ENCODE results near the gene METTL6. TPM values are rescaled to one million over a fixed set of nuclear protein-coding genes. Genes with fewer than 3 reads are reported as not detected.

Gene METTL6
- 10 to 100 TPM in 4 of 5 experiments, 1 to 10 TPM in 1; 7.9 to 23.0 (median 18.3) TPM for total RNA-seq
- 10 to 100 TPM; 10.8 to 18.4 TPM for polyA plus RNA-seq
- 12.8 reads per million, percentile 41 among the genes with 10 or more reads in this experiment for total RNA-seq

- ATAC-seq, result peak; percentile 89
- Histone ChIP-seq H3K4me1 (ENCODE audit: control insufficient read depth in 2 of 2, insufficient read depth in 2 of 2, low read length in 2 of 2) (peaks cover 18 to 23% of the 10 kb centered on the region in 2 donors), H3K27ac (ENCODE audit: low read depth, low read length) (peak within 1 kb of the TSS; percentile 91), H3K4me3 (ENCODE audit: low read length) (peak within 1 kb of the TSS; percentile 81), H3K27me3 (ENCODE audit: control insufficient read depth in 2 of 2, insufficient read depth in 2 of 2, low read length in 2 of 2) (no peaks in the 10 kb centered on the region), H3K9me3 (ENCODE audit: control insufficient read depth in 2 of 3, low read length in 3 of 3) (no peaks in the 10 kb centered on the region), H3K36me3 (ENCODE audit: control insufficient read depth in 2 of 3, insufficient read depth in 3 of 3, low read length in 3 of 3) (peaks cover 5 to 35% (median 5%) of the 10 kb centered on the region in 3 experiments)
- peak; percentile 71 to 85 (median 84) for DNase-seq
- Mint-ChIP-seq H3K4me1 (peaks cover 47 to 82% (median 62%) of the 10 kb centered on the region in 7 donors), H3K9me3 (no peaks in the 10 kb centered on the region), H3K36me3 (peaks cover 8 to 39% (median 18%) of the 10 kb centered on the region in 5 donors), H3K27me3 (no peaks in the 10 kb centered on the region), H3K4me3 (peak within 1 kb of the TSS; percentile 91 to 100 (median 98)), H3K27ac (peak within 1 kb of the TSS; percentile 86 to 99 (median 94))
- intact Hi-C loops (cut with micrococcal nuclease), result loop anchor here (1.0 to 10.0 kb wide), 13 partner anchors 49 to 837 kb away; partner anchors contain the start of genes BTD (in 2 of the 2), CAPN7 (in 2 of the 2), HACL1 (in 2 of the 2) and RBSN (in 2 of the 2)
- CTCF ChIA-PET, result interaction anchor here (1.3 kb wide), 1 partner anchor 159 kb away, joined by 4 read pairs; no protein-coding TSS in a partner anchor
- POLR2A ChIA-PET, result interaction anchor here (0.6 kb wide), 1 partner anchor 14 kb away, joined by 4 read pairs; no protein-coding TSS in a partner anchor
Observed at GRCh38 chr3:15427182-15427880, at the start of gene METTL6, which contains the start of gene EAF1. Gene METTL6, minus strand, starts transcription at chr3:15427544. Its CDS starts 1,033 bp downstream, at chr3:15426511. Gene EAF1, plus strand, starts transcription at chr3:15427598. Its CDS starts 182 bp downstream, at chr3:15427780.

DNA sequence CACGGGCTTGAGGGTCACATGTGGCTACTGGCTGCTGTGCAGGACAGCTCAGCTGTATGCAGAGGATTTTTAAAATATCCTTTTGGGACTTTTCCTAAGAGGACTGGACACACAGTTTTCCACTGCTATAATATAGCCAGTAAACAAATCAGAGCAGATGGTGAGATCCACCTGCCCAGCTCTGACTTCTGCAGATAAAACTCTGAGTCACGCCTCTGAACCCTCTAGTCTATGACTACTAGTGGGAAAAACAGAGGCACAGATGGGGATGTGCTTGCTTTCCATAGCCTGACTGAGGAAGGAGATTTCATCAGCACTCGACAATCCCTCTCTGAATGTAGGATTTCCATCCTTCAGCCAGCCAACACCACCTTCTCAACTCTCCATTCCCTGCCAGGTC, 49.0 kb upstream of the METTL6 start:
- Mint-ChIP-seq H3K4me3 (no peak overlapping the region), H3K27ac (no peak overlapping the region), H3K36me3 (peaks cover 0 to 3% (median 0%) of the 10 kb centered on the region in 5 donors), H3K9me3 (peaks cover 0 to 4% (median 0%) of the 10 kb centered on the region in 11 donors), H3K4me1 (peaks cover 0 to 3% (median 0%) of the 10 kb centered on the region in 7 donors), H3K27me3 (peaks cover 0 to 12% (median 0%) of the 10 kb centered on the region in 5 donors)
- CTCF ChIA-PET, result no interaction called here
- H3K4me3 ChIP-seq (ENCODE audit: low read length), result no peak overlapping the region
- DNase-seq (no peak), ATAC-seq (no peak)
- POLR2A ChIA-PET, result no interaction called here
- H3K9me3 ChIP-seq (ENCODE audit: control insufficient read depth in 2 of 3, low read length in 3 of 3), result no peaks in the 10 kb centered on the region
- no peaks in the 10 kb centered on the region for H3K27me3 ChIP-seq (ENCODE audit: control insufficient read depth in 2 of 2, insufficient read depth in 2 of 2, low read length in 2 of 2)
- no peaks in the 10 kb centered on the region for H3K4me1 ChIP-seq (ENCODE audit: control insufficient read depth in 2 of 2, insufficient read depth in 2 of 2, low read length in 2 of 2)
- intact Hi-C loops (cut with micrococcal nuclease), result no loop called here
- no peak overlapping the region for H3K27ac ChIP-seq (ENCODE audit: low read depth, low read length)
- no peaks in the 10 kb centered on the region for H3K36me3 ChIP-seq (ENCODE audit: control insufficient read depth in 2 of 3, insufficient read depth in 3 of 3, low read length in 3 of 3)

DNA sequence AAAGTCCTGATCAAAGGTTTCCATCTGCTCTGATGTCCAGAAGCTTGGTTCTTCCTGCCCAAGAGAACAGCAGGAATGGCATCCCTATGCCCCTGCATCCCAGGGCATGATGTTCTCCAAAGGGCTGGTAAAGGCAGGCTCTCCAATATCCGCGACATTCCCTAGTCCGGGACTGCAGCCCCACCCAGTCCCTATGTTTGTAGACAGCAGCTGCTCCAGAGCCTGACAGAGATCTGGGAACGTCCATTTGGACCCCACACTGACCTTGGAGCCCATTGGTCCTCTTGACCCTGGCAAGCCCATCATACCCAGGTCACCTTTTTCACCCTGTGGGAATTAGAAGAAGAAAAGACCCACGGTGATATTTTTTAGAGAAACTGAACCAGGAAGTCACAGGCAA, 47.8 kb upstream of the METTL6 start:
- intact Hi-C loops (cut with micrococcal nuclease), result no loop called here
- H3K4me3 Mint-ChIP-seq, result no peak overlapping the region
- H3K4me1 Mint-ChIP-seq, result peaks cover 0 to 5% (median 0%) of the 10 kb centered on the region in 7 donors
- Histone ChIP-seq H3K36me3 (ENCODE audit: control insufficient read depth in 2 of 3, insufficient read depth in 3 of 3, low read length in 3 of 3) (no peaks in the 10 kb centered on the region), H3K27me3 (ENCODE audit: control insufficient read depth in 2 of 2, insufficient read depth in 2 of 2, low read length in 2 of 2) (no peaks in the 10 kb centered on the region), H3K4me1 (ENCODE audit: control insufficient read depth in 2 of 2, insufficient read depth in 2 of 2, low read length in 2 of 2) (no peaks in the 10 kb centered on the region), H3K4me3 (ENCODE audit: low read length) (no peak overlapping the region), H3K27ac (ENCODE audit: low read depth, low read length) (no peak overlapping the region), H3K9me3 (ENCODE audit: control insufficient read depth in 2 of 3, low read length in 3 of 3) (no peaks in the 10 kb centered on the region)
- H3K9me3 Mint-ChIP-seq, result peaks cover 0 to 2% (median 0%) of the 10 kb centered on the region in 11 donors
- DNase-seq (no peak), ATAC-seq (no peak)
- H3K27ac Mint-ChIP-seq, result no peak overlapping the region
- ChIA-PET POLR2A (no interaction called here), CTCF (no interaction called here)
- H3K36me3 Mint-ChIP-seq, result peaks cover 0 to 5% (median 0%) of the 10 kb centered on the region in 5 donors
- peaks cover 0 to 15% (median 0%) of the 10 kb centered on the region in 5 donors for H3K27me3 Mint-ChIP-seq

DNA sequence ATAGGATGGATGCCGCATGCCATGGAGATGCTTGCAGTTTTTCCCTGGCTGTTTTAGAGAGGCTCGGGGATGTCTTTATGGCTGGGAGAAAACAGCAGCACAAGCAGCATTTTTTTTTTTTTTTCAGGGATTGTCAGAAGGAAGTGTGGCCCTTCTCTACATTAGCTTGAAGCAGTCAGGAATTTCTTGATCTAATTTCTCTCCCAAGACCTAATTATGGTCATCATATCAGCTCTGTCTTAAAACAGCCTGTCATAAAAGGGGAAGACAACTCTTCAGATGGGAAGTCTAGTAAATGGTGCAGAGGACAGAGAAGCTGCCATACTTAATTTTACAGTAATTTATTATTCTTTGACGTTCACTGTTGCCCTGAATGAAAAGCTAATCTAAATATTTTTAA, 44.5 kb upstream of the METTL6 start:
- H3K9me3 ChIP-seq (ENCODE audit: control insufficient read depth in 2 of 3, low read length in 3 of 3), result no peaks in the 10 kb centered on the region
- H3K27ac ChIP-seq (ENCODE audit: low read depth, low read length), result no peak overlapping the region
- no peaks in the 10 kb centered on the region for H3K36me3 ChIP-seq (ENCODE audit: control insufficient read depth in 2 of 3, insufficient read depth in 3 of 3, low read length in 3 of 3)
- H3K27me3 Mint-ChIP-seq, result peaks cover 0 to 13% (median 0%) of the 10 kb centered on the region in 5 donors
- no peak overlapping the region for H3K27ac Mint-ChIP-seq
- H3K27me3 ChIP-seq (ENCODE audit: control insufficient read depth in 2 of 2, insufficient read depth in 2 of 2, low read length in 2 of 2), result no peaks in the 10 kb centered on the region
- ATAC-seq, result no peak
- H3K4me1 ChIP-seq (ENCODE audit: control insufficient read depth in 2 of 2, insufficient read depth in 2 of 2, low read length in 2 of 2), result peaks cover 0 to 20% of the 10 kb centered on the region in 2 donors
- no peak for DNase-seq
- H3K4me3 ChIP-seq (ENCODE audit: low read length), result no peak overlapping the region
- peaks cover 0 to 3% (median 0%) of the 10 kb centered on the region in 7 donors for H3K4me1 Mint-ChIP-seq
- ChIA-PET CTCF (no interaction called here), POLR2A (no interaction called here)
- H3K4me3 Mint-ChIP-seq, result no peak overlapping the region
- no peaks in the 10 kb centered on the region for H3K9me3 Mint-ChIP-seq
- intact Hi-C loops (cut with micrococcal nuclease), result no loop called here
- peaks cover 0 to 6% (median 2%) of the 10 kb centered on the region in 5 donors for H3K36me3 Mint-ChIP-seq

GRCh38 chr3:15470849-15471248, 43.5 kb upstream of the METTL6 start:
- DNase-seq, result no peak
- peaks cover 0 to 25% of the 10 kb centered on the region in 2 donors for H3K4me1 ChIP-seq (ENCODE audit: control insufficient read depth in 2 of 2, insufficient read depth in 2 of 2, low read length in 2 of 2)
- H3K4me3 ChIP-seq (ENCODE audit: low read length), result no peak overlapping the region
- Mint-ChIP-seq H3K9me3 (no peaks in the 10 kb centered on the region), H3K27ac (no peak overlapping the region), H3K4me1 (peaks cover 0 to 4% (median 0%) of the 10 kb centered on the region in 7 donors), H3K36me3 (peaks cover 0 to 7% (median 3%) of the 10 kb centered on the region in 5 donors), H3K27me3 (peaks cover 0 to 13% (median 0%) of the 10 kb centered on the region in 5 donors), H3K4me3 (no peak overlapping the region)
- no peaks in the 10 kb centered on the region for H3K9me3 ChIP-seq (ENCODE audit: control insufficient read depth in 2 of 3, low read length in 3 of 3)
- no peak for ATAC-seq
- ChIA-PET CTCF (no interaction called here), POLR2A (no interaction called here)
- no peak overlapping the region for H3K27ac ChIP-seq (ENCODE audit: low read depth, low read length)
- no peaks in the 10 kb centered on the region for H3K36me3 ChIP-seq (ENCODE audit: control insufficient read depth in 2 of 3, insufficient read depth in 3 of 3, low read length in 3 of 3)
- intact Hi-C loops (cut with micrococcal nuclease), result no loop called here
- H3K27me3 ChIP-seq (ENCODE audit: control insufficient read depth in 2 of 2, insufficient read depth in 2 of 2, low read length in 2 of 2), result no peaks in the 10 kb centered on the region

DNA sequence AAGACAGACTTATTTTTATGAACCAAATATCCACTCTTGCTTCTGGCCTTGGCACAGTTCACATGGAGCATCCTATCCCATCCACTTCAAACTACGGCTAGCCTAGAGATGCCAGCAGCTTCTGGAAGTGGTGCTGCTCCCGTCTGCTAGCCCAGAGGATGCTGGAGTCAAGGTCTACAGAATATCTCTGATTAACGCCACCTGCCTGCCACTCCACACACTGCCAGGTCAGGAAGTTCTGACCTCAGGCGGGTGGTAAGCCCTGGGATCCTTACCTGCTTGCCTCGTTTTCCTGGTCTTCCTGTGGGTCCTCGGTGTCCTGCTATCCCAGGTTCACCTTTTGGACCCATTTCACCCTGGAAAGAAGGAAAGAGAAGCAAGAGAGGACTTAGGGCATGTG, 42.9 kb upstream of the METTL6 start:
- no peak overlapping the region for H3K27ac Mint-ChIP-seq
- ATAC-seq (no peak), DNase-seq (no peak)
- H3K4me3 Mint-ChIP-seq, result no peak overlapping the region
- ChIA-PET CTCF (no interaction called here), POLR2A (no interaction called here)
- Histone ChIP-seq H3K4me1 (ENCODE audit: control insufficient read depth in 2 of 2, insufficient read depth in 2 of 2, low read length in 2 of 2) (peaks cover 0 to 25% of the 10 kb centered on the region in 2 donors), H3K9me3 (ENCODE audit: control insufficient read depth in 2 of 3, low read length in 3 of 3) (no peaks in the 10 kb centered on the region), H3K27me3 (ENCODE audit: control insufficient read depth in 2 of 2, insufficient read depth in 2 of 2, low read length in 2 of 2) (no peaks in the 10 kb centered on the region), H3K36me3 (ENCODE audit: control insufficient read depth in 2 of 3, insufficient read depth in 3 of 3, low read length in 3 of 3) (no peaks in the 10 kb centered on the region), H3K27ac (ENCODE audit: low read depth, low read length) (no peak overlapping the region), H3K4me3 (ENCODE audit: low read length) (no peak overlapping the region)
- intact Hi-C loops (cut with micrococcal nuclease), result no loop called here
- H3K4me1 Mint-ChIP-seq, result peaks cover 0 to 4% (median 0%) of the 10 kb centered on the region in 7 donors
- peaks cover 0 to 7% (median 3%) of the 10 kb centered on the region in 5 donors for H3K36me3 Mint-ChIP-seq
- peaks cover 0 to 13% (median 0%) of the 10 kb centered on the region in 5 donors for H3K27me3 Mint-ChIP-seq
- H3K9me3 Mint-ChIP-seq, result no peaks in the 10 kb centered on the region

Measured in naive thymus-derived CD4-positive, alpha-beta T cell (primary cell).